ENCODE data around the gene CFAP54. TPM values are rescaled to one million over a fixed set of nuclear protein-coding genes. Genes with fewer than 3 reads are reported as not detected.

CFAP54 gene
- total RNA-seq, 1 donor from 2014 or later: 0.64 TPM

DNA sequence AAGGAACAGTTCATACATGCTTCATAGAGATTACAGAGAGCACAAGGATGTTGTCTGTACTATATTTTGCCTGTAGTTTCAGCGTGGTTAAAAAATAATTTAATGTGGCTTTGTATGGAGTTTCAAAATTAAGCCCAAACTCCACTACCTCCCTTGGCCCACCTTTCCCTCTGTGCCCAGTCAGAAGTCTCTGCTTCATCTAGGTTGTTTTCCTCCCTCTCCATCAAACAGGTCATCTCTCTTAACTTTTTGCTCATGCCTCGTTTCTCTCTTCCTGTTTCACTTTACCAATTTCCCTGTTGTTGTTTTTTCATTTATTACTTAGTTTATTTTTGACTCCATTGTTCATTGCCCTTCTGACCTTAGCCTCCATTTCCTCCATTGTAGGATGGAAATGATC lies 322.8 kb downstream of the CFAP54 start:
- CTCF ChIA-PET: no interaction called here
- Mint-ChIP-seq H3K4me1 (no peaks in the 10 kb centered on the region), H3K36me3 (ENCODE audit: low read depth) (no peaks in the 10 kb centered on the region), H3K27me3 (no peaks in the 10 kb centered on the region), H3K27ac (no peak overlapping the region), H3K9me3 (peaks cover 8% of the 10 kb centered on the region), H3K4me3 (no peak overlapping the region)
- TF ChIP-seq, protein P1, sequence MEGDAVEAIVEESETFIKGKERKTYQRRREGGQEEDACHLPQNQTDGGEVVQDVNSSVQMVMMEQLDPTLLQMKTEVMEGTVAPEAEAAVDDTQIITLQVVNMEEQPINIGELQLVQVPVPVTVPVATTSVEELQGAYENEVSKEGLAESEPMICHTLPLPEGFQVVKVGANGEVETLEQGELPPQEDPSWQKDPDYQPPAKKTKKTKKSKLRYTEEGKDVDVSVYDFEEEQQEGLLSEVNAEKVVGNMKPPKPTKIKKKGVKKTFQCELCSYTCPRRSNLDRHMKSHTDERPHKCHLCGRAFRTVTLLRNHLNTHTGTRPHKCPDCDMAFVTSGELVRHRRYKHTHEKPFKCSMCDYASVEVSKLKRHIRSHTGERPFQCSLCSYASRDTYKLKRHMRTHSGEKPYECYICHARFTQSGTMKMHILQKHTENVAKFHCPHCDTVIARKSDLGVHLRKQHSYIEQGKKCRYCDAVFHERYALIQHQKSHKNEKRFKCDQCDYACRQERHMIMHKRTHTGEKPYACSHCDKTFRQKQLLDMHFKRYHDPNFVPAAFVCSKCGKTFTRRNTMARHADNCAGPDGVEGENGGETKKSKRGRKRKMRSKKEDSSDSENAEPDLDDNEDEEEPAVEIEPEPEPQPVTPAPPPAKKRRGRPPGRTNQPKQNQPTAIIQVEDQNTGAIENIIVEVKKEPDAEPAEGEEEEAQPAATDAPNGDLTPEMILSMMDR (IDR thresholded peaks at IDR 0.05): no peak
- no peak for DNase-seq
- no peak for ATAC-seq (ENCODE audit: low read depth)
- intact Hi-C loops (cut with micrococcal nuclease): no loop called here
- POLR2A ChIA-PET: no interaction called here

DNA sequence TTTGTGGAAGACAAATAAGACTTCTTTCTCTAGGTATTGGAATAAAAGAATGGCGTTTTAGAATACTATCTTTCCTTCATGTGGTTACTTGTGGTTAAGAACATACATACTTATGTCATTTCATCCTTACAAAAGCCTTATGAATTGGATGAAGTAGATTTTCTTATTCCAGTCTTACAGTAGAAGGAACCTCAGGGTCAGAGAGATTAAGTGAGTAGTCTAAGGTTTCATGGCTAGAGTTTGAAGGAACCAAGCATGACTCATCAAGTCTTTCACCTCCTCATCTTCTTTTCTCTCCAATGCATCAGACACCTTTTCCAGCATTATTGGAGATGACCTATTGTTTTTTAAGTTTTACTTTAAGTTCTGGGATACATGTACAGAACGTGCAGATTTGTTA lies 324.8 kb downstream of the CFAP54 start:
- Mint-ChIP-seq H3K36me3 (ENCODE audit: low read depth) (no peaks in the 10 kb centered on the region), H3K27ac (no peak overlapping the region)

GRCh38 chr12:96821592-96821991 lies 332.2 kb downstream of the CFAP54 start:
- H3K27ac Mint-ChIP-seq: no peak overlapping the region
- TF ChIP-seq, protein P1 (IDR thresholded peaks at IDR 0.05): no peak
- ATAC-seq (ENCODE audit: low read depth) (no peak), DNase-seq (no peak)
- ChIA-PET POLR2A (no interaction called here), CTCF (no interaction called here)
- H3K4me3 Mint-ChIP-seq: no peak overlapping the region
- no peaks in the 10 kb centered on the region for H3K4me1 Mint-ChIP-seq
- intact Hi-C loops (cut with micrococcal nuclease): no loop called here
- H3K9me3 Mint-ChIP-seq: peaks cover 4% of the 10 kb centered on the region
- H3K27me3 Mint-ChIP-seq: peaks cover 12% of the 10 kb centered on the region
- H3K36me3 Mint-ChIP-seq (ENCODE audit: low read depth): no peaks in the 10 kb centered on the region

More for the DNA sequence above, 324.8 kb downstream of the CFAP54 start:
- TF ChIP-seq, protein P1 (IDR thresholded peaks at IDR 0.05): no peak
- no peak overlapping the region for H3K4me3 Mint-ChIP-seq
- H3K27me3 Mint-ChIP-seq: peaks cover 2% of the 10 kb centered on the region
- no peak for ATAC-seq (ENCODE audit: low read depth)
- intact Hi-C loops (cut with micrococcal nuclease): no loop called here
- no peak for DNase-seq
- CTCF ChIA-PET: interaction anchor here (0.5 kb wide), 1 partner anchor 152 kb away, joined by 3 read pairs; no protein-coding TSS in a partner anchor
- H3K9me3 Mint-ChIP-seq: peaks cover 3% of the 10 kb centered on the region
- no peaks in the 10 kb centered on the region for H3K4me1 Mint-ChIP-seq
- POLR2A ChIA-PET: no interaction called here

DNA sequence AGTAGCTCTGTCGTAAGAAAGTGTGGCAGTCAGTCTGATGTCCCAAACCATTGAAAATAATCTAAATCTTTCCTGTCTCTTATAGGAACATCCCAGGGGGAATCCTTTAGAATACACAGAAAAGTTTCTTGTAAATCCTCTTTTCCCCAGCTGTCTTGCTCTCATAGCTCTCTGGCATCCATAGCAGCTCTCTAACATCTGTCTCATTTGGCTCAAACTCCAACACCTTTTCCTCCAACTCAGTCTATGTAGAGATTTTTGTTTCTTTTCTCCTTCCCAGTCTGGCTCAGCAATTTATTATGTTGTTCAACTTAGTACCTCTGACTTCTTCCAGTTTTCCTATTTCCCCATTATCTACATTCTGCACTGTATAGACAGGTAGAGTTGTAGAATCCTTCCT lies 333.3 kb downstream of the CFAP54 start:
- TF ChIP-seq, protein P1 (IDR thresholded peaks at IDR 0.05): no peak

GRCh38 chr12:96824074-96824837 lies 334.9 kb downstream of the CFAP54 start:
- POLR2A ChIA-PET: no interaction called here
- Mint-ChIP-seq H3K36me3 (ENCODE audit: low read depth) (no peaks in the 10 kb centered on the region), H3K9me3 (peaks cover 4% of the 10 kb centered on the region), H3K4me3 (no peak overlapping the region), H3K4me1 (no peaks in the 10 kb centered on the region), H3K27me3 (peaks cover 10% of the 10 kb centered on the region), H3K27ac (no peak overlapping the region)
- CTCF ChIA-PET: no interaction called here
- TF ChIP-seq, protein P1 (IDR thresholded peaks at IDR 0.05): no peak
- no peak for ATAC-seq (ENCODE audit: low read depth)
- DNase-seq: no peak
- intact Hi-C loops (cut with micrococcal nuclease): no loop called here

More for the DNA sequence above, 333.3 kb downstream of the CFAP54 start:
- Mint-ChIP-seq H3K27ac (no peak overlapping the region), H3K4me3 (no peak overlapping the region), H3K27me3 (peaks cover 12% of the 10 kb centered on the region), H3K9me3 (peaks cover 4% of the 10 kb centered on the region), H3K4me1 (no peaks in the 10 kb centered on the region), H3K36me3 (ENCODE audit: low read depth) (no peaks in the 10 kb centered on the region)
- no peak for DNase-seq
- intact Hi-C loops (cut with micrococcal nuclease): no loop called here
- ATAC-seq (ENCODE audit: low read depth): no peak
- CTCF ChIA-PET: no interaction called here
- POLR2A ChIA-PET: no interaction called here

All from activated B cell treated with CpG ODN at 0.5 μM for 24 hours (primary cell).